Spleen (tissue), 11 donors: ENCODE measurements around the gene AKAP9. TPM values are rescaled to one million over a fixed set of nuclear protein-coding genes. Genes with fewer than 3 reads are reported as not detected.

ENCODE experiments used
- DNase-seq: peaks from one replicate; pipeline ENCODE4 v3.0.0-alpha.2; 2020
- H3K27ac ChIP-seq, 8 donors: fragments of 200-600 bp; sonication (generic) in 7 of 8; 1 replicate in 4 of 8; 2 replicates in 4 of 8; pipeline versions ENCODE4 v1.5.0 to v1.8.0; 2016 to 2021; ENCODE audit warnings: inconsistent platforms in 4 of 8, mild to moderate bottlenecking in 4 of 8, moderate library complexity in 1 of 8
- H3K27me3 ChIP-seq, 7 donors: fragments of 200-600 bp; sonication (generic) in 6 of 7; replicated peaks in 1 of 7; 1 replicate in 4 of 7; 2 replicates in 3 of 7; pipeline versions ENCODE4 v1.5.0 to v1.8.0; 2016 to 2021; ENCODE audit warnings: inconsistent platforms in 3 of 7, mild to moderate bottlenecking in 1 of 7
- H3K36me3 ChIP-seq, 6 donors: fragments of 200-600 bp; sonication (generic) in 5 of 6; 1 replicate in 4 of 6; 2 replicates in 2 of 6; pipeline versions ENCODE4 v1.5.0 to v1.8.0; 2016 to 2021; ENCODE audit warnings: inconsistent platforms in 2 of 6
- H3K4me1 ChIP-seq, 6 donors: fragments of 200-600 bp; sonication (generic) in 5 of 6; 1 replicate in 3 of 6; 2 replicates in 3 of 6; pipeline versions ENCODE4 v1.5.0 to v1.8.0; 2016 to 2021; ENCODE audit warnings: inconsistent platforms in 3 of 6
- H3K4me3 ChIP-seq, 8 donors: fragments of 200-600 bp; sonication (generic) in 7 of 8; 1 replicate in 4 of 8; 2 replicates in 4 of 8; pipeline versions ENCODE4 v1.5.0 to v1.8.0; 2016 to 2021; ENCODE audit warnings: inconsistent platforms in 4 of 8, mild to moderate bottlenecking in 4 of 8, moderate library complexity in 2 of 8
- H3K9me3 ChIP-seq, 8 donors: fragments of 200-600 bp; sonication (generic) in 7 of 8; 1 replicate in 4 of 8; 2 replicates in 4 of 8; pipeline versions ENCODE4 v1.5.0 to v1.8.0; 2016 to 2021; ENCODE audit warnings: inconsistent platforms in 4 of 8
- CTCF ChIP-seq, 11 experiments: fragments of 200-600 bp in 7 of 11; fragments of 450-650 bp in 4 of 11; sonication (generic) in 4 of 11; IDR thresholded peaks in 8 of 11; conservative IDR thresholded peaks in 3 of 11; 1 replicate in 7 of 11; 2 replicates in 4 of 11; pipeline versions ENCODE4 v1.4.0 to v1.8.0; 2016 to 2021; ENCODE audit warnings: antibody characterized with exemption in 11 of 11, inconsistent platforms in 4 of 11, mild to moderate bottlenecking in 1 of 11
- POLR2A ChIP-seq, 3 donors: fragments of 450-650 bp; IDR thresholded peaks; one replicate each; pipeline ENCODE4 v1.5.1; 2017; ENCODE audit warnings: antibody characterized with exemption in 3 of 3, mild to moderate bottlenecking in 1 of 3
- POLR2AphosphoS5 ChIP-seq, 3 donors: sonication (generic); formaldehyde crosslinking; IDR thresholded peaks; one replicate each; pipeline ENCODE4 v1.5.1; 2017; ENCODE audit warnings: antibody characterized with exemption in 3 of 3
- WGBS, 5 donors: extraction: QIAGEN DNeasy Blood & Tissue Kit in 3 of 5; methylation state at CpG; one replicate each; pipeline versions ENCODE4 v1.1.5 to v1.1.7; 2013 to 2018; 5-methylcytosine and 5-hydroxymethylcytosine counted together
- intact Hi-C: fragments of 100-400 bp; cut with DNase I; formaldehyde crosslinking; loops from one replicate; pipeline ENCODE4 v1.15.0; 2023; ENCODE audit warnings: low total_unique reads
- polyA plus RNA-seq, 3 donors: library from polyadenylated mRNA; stranded (reverse); fragments of 200-250 nt; gene quantifications; one replicate each; pipeline ENCODE4 v1.2.1, GENCODE V29; 2013
- total RNA-seq, 7 donors: library from RNA; depleted of rRNA in 3 of 7; stranded (reverse); fragments of >200 nt in 3 of 7; fragmentation: NEBNext Ultra II Directional in 4 of 7; extraction: Animal tissue kit (Norgen Biotek cat#: 25700) in 4 of 7; gene quantifications; one replicate each; pipeline versions ENCODE4 v1.1.0 to v1.2.1, GENCODE V29; 2016 to 2021
- donor health status: healthy with polysubstance abuse.
- donor health status: DM: no; HTN: no; CAD: no; lungs with moderate emphysema.
- donor health status: DM: no; HTN: no; CAD: no.
- donor health status: Bipolar disorder and iron deficiency.
- donor health status: healthy.
- donor health status: DM: no; HTN: no; CAD: no.
- donor health status: DM: yes; HTN: yes; CAD: no.

AKAP9 gene
- total and polyA plus RNA-seq, 10 donors: 7.5 to 100 (median 68.5) TPM

DNA sequence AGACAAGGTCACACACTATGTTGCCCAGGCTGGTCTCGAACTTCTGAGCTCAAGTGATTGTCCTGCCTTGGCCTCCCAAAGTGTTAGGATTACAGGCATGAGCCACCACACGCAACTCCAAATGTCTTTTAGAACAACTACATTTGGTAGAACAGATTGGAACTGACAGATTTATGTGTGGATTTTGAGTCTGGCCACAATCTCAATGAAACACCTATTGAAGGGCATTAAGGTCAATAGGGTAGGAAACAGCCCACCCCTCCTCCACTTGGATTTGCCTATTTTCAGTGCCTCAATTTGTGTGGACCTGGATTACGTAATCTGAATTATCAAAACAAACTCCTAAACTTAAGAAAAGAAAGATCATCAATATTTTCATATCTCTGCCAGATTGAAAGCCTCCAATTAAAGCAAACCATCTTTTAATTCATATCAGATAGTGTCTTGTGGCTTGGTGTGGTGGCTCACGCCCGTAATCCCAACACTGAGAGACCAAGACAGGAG lies 209.1 kb downstream of the AKAP9 start:
- Histone ChIP-seq H3K27me3 (no peaks in the 10 kb centered on the region), H3K36me3 (no peaks in the 10 kb centered on the region), H3K4me1 (no peaks in the 10 kb centered on the region), H3K27ac (no peak overlapping the region), H3K4me3 (no peak overlapping the region), H3K9me3 (no peaks in the 10 kb centered on the region)
- intact Hi-C loops: no loop called here
- no peak for DNase-seq
- WGBS, 5 donors: 89 to 94% (median 92%) methylated on average over 5 of the region's 5 CpGs
- no peak for TF ChIP-seq POLR2AphosphoS5 (IDR thresholded peaks at IDR 0.05)
- no peak for TF ChIP-seq CTCF (IDR thresholded peaks at IDR 0.05 in 8 of 11, conservative IDR thresholded peaks at IDR 0.05 in 3 of 11)
- no peak for TF ChIP-seq POLR2A (IDR thresholded peaks at IDR 0.05)

DNA sequence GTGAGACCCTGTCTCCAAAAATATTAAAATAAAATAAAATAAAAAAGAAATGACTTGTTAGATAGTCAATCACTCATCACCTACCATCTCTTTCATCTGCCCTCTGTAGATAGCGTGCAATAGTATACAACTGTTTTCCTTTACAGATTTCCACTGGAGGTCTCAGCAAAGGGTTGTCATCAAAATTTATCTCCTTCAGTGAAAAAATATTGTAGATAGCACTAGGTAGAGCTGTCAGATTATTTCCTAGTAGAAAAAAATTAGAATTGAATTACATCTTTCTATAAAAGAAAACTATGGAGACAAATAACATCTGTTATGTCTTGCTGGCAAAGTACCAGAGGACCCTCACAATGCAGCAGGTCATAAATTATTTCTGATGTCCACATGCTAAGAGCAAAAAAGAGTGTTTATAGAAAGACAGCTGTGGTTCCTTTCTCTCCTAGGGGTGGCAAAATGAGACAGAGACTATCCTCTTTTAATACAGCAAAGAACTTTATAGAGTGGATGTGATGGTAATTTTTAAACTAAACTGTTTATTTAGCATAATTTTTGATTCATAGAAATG lies 209.9 kb downstream of the AKAP9 start:
- 58 to 92% (median 77%) methylated on average over 1 of the region's 1 CpG for WGBS, 5 donors
- H3K27ac ChIP-seq: no peak overlapping the region
- DNase-seq: no peak

DNA sequence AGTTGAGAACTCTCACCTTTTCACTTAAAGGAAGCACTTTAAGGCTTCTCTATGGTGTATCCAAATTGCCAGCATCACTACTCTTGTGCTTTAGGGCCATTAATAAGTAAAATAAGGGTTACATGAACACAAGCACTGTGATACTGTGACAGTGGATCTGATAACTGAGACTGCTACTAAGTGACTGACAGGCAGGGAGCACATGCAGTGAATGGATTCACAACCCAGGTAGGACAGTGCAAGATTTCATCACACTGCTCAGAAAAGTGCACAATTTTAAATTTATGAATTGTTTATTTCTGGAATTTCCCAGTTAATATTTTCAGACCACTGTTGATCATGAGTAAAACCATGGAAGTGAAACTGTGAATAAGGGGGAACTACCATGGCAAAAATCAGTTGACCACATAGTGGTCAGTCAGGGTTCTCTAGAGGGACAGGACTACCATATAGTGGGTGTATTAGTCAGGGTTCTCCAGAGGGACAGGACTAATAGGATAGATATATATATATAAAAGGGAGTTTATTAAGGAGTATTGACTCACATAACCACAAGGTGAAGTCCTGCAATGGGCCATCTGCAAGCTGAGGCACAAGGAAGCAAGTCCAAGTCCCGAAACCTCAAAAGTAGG lies 214.6 kb downstream of the AKAP9 start:
- H3K27ac ChIP-seq: no peak overlapping the region
- no peak overlapping the region for H3K4me3 ChIP-seq
- H3K4me1 ChIP-seq: no peaks in the 10 kb centered on the region
- no peaks in the 10 kb centered on the region for H3K9me3 ChIP-seq
- H3K36me3 ChIP-seq: no peaks in the 10 kb centered on the region
- no peak for TF ChIP-seq POLR2A (IDR thresholded peaks at IDR 0.05)
- no peak for TF ChIP-seq CTCF (IDR thresholded peaks at IDR 0.05 in 8 of 11, conservative IDR thresholded peaks at IDR 0.05 in 3 of 11)
- TF ChIP-seq POLR2AphosphoS5 (IDR thresholded peaks at IDR 0.05): no peak
- 80 to 100% (median 98%) methylated on average over 1 of the region's 1 CpG for WGBS, 5 donors
- H3K27me3 ChIP-seq: no peaks in the 10 kb centered on the region
- intact Hi-C loops: no loop called here
- DNase-seq: no peak

More for the DNA sequence above, 209.9 kb downstream of the AKAP9 start:
- no peaks in the 10 kb centered on the region for H3K27me3 ChIP-seq
- no peak overlapping the region for H3K4me3 ChIP-seq
- no peak for TF ChIP-seq POLR2A (IDR thresholded peaks at IDR 0.05)
- TF ChIP-seq POLR2AphosphoS5 (IDR thresholded peaks at IDR 0.05): no peak
- no peak for TF ChIP-seq CTCF (IDR thresholded peaks at IDR 0.05 in 8 of 11, conservative IDR thresholded peaks at IDR 0.05 in 3 of 11)
- no peaks in the 10 kb centered on the region for H3K36me3 ChIP-seq
- H3K9me3 ChIP-seq: no peaks in the 10 kb centered on the region
- intact Hi-C loops: no loop called here
- no peaks in the 10 kb centered on the region for H3K4me1 ChIP-seq

GRCh38 chr7:92156990-92157389 lies 216.3 kb downstream of the AKAP9 start:
- Histone ChIP-seq H3K4me1 (no peaks in the 10 kb centered on the region), H3K36me3 (no peaks in the 10 kb centered on the region), H3K27me3 (no peaks in the 10 kb centered on the region), H3K27ac (no peak overlapping the region), H3K9me3 (no peaks in the 10 kb centered on the region), H3K4me3 (no peak overlapping the region)
- intact Hi-C loops: no loop called here
- DNase-seq: no peak
- TF ChIP-seq POLR2A (IDR thresholded peaks at IDR 0.05) (no peak), POLR2AphosphoS5 (IDR thresholded peaks at IDR 0.05) (no peak), CTCF (IDR thresholded peaks at IDR 0.05 in 8 of 11, conservative IDR thresholded peaks at IDR 0.05 in 3 of 11) (no peak)
